ENCODE measurements around the gene PP2D1.
"Not testable (repeated sequence)": the region's sequence is repeated elsewhere in the genome, so short reads cannot be mapped to it uniquely, and the experiment has no call there.

Gene PP2D1

GRCh38 chr3:20012164-20012563, at the start of gene PP2D1:
Gene PP2D1 (minus strand): TSS chr3:20012264. CDS start chr3:20012072, 192 bp downstream.
- no peak for DNase-seq (ENCODE audit: low read depth)

GRCh38 chr3:20060974-20061685, 49.1 kb upstream of the PP2D1 start:
- peak; percentile 74 for DNase-seq (ENCODE audit: low read depth)

GRCh38 chr3:20059929-20060328, 47.9 kb upstream of the PP2D1 start:
- no peak for DNase-seq (ENCODE audit: low read depth)

GRCh38 chr3:20057612-20058180, 45.6 kb upstream of the PP2D1 start:
- DNase-seq (ENCODE audit: low read depth) = peak; percentile 35

- peak; percentile 94 for DNase-seq (ENCODE audit: low read depth)
Observed at GRCh38 chr3:20056725-20057611, 44.9 kb upstream of the PP2D1 start.

- DNase-seq (ENCODE audit: low read depth) = no peak
Observed at GRCh38 chr3:20055842-20056241, 43.8 kb upstream of the PP2D1 start.

GRCh38 chr3:20055020-20055775, 43.1 kb upstream of the PP2D1 start:
- DNase-seq (ENCODE audit: low read depth) = no peak

GRCh38 chr3:20054549-20054987, 42.5 kb upstream of the PP2D1 start:
- DNase-seq (ENCODE audit: low read depth) = peak; percentile 83

- no peak for DNase-seq (ENCODE audit: low read depth)
Observed at GRCh38 chr3:20052851-20053250, 40.8 kb upstream of the PP2D1 start.

GRCh38 chr3:20051123-20051806, 39.2 kb upstream of the PP2D1 start:
- no peak for DNase-seq (ENCODE audit: low read depth)

- DNase-seq (ENCODE audit: low read depth) = no peak
Observed at GRCh38 chr3:20047976-20048883, 36.2 kb upstream of the PP2D1 start.

GRCh38 chr3:20047341-20047779, 35.3 kb upstream of the PP2D1 start:
- no peak for DNase-seq (ENCODE audit: low read depth)

GRCh38 chr3:20046556-20046955, 34.5 kb upstream of the PP2D1 start:
- DNase-seq (ENCODE audit: low read depth) = no peak

- not testable (repeated sequence) for DNase-seq (ENCODE audit: low read depth)
Observed at GRCh38 chr3:20045141-20045540, 33.1 kb upstream of the PP2D1 start.

- DNase-seq (ENCODE audit: low read depth) = no peak
Observed at GRCh38 chr3:20043825-20044224, 31.8 kb upstream of the PP2D1 start.

- DNase-seq (ENCODE audit: low read depth) = peak; percentile 44
Observed at GRCh38 chr3:20043396-20043795, 31.3 kb upstream of the PP2D1 start.

GRCh38 chr3:20042331-20042730, 30.3 kb upstream of the PP2D1 start:
- DNase-seq (ENCODE audit: low read depth) = no peak

- peak; percentile 31 for DNase-seq (ENCODE audit: low read depth)
Observed at GRCh38 chr3:20041197-20041780, 29.2 kb upstream of the PP2D1 start.

GRCh38 chr3:20040548-20041196, 28.6 kb upstream of the PP2D1 start:
- peak; percentile 65 for DNase-seq (ENCODE audit: low read depth)

Measured in iris pigment epithelial cell (primary cell).